T-cell (primary cell): ENCODE data around the gene MIB1. TPM values are rescaled to one million over a fixed set of nuclear protein-coding genes. Genes with fewer than 3 reads are reported as not detected.

Source experiments
- ATAC-seq, 4 experiments: fragments of 200-7000 bp in 3 of 4; fragments of 150-1000 bp in 1 of 4; cut with Tn5 transposase; replicated peaks in 1 of 4; 1 replicate in 3 of 4; 2 replicates in 1 of 4; pipeline ENCODE4 v1.10.0; 2021; ENCODE audit warnings: moderate library complexity in 3 of 4, mild to moderate bottlenecking in 2 of 4, moderate number of reproducible peaks in 1 of 4
- CTCF ChIA-PET, 2 donors: fragments of 300-600 bp; sonication (Branson Sonifier 250); formaldehyde crosslinking; loops; one replicate each; lab custom pipeline; 2022; ENCODE audit warnings: antibody characterized with exemption in 2 of 2; lab: Charles Lee
- POLR2A ChIA-PET, 2 donors: fragments of 300-600 bp; sonication (Branson Sonifier 250); formaldehyde crosslinking; loops; one replicate each; lab custom pipeline; 2022; ENCODE audit warnings: antibody characterized with exemption in 2 of 2; lab: Charles Lee
- DNase-seq, 35 experiments: peaks; one replicate each; pipeline versions ENCODE4 v3.0.0 to v3.0.0-alpha.2; 2013 to 2023
- H3K27ac ChIP-seq: one replicate; pipeline ENCODE4 v1.5.1; 2013; ENCODE audit warnings: low read length
- H3K27me3 ChIP-seq, 2 experiments: replicated peaks in 1 of 2; 1 replicate in 1 of 2; 2 replicates in 1 of 2; pipeline versions ENCODE4 v1.6.1 to v1.7.0; 2013; ENCODE audit warnings: low read length in 1 of 2, mixed read lengths in 1 of 2; ENCODE audit not compliant: control insufficient read depth in 2 of 2, insufficient read depth in 2 of 2; ENCODE audit errors: extremely low read depth in 1 of 2
- H3K36me3 ChIP-seq, 2 donors: 1 replicate in 1 of 2; 2 replicates in 1 of 2; pipeline versions ENCODE4 v1.6.1 to v1.7.0; 2013; ENCODE audit warnings: low read length in 1 of 2; ENCODE audit not compliant: control insufficient read depth in 2 of 2, insufficient read depth in 1 of 2; ENCODE audit errors: extremely low read depth in 1 of 2
- H3K4me1 ChIP-seq, 2 experiments: 1 replicate in 1 of 2; 2 replicates in 1 of 2; pipeline versions ENCODE4 v1.6.1 to v1.7.0; 2013; ENCODE audit warnings: low read length in 2 of 2, mixed read lengths in 1 of 2; ENCODE audit not compliant: insufficient read depth in 2 of 2, control insufficient read depth in 1 of 2; ENCODE audit errors: extremely low read depth in 1 of 2
- H3K4me3 ChIP-seq, 2 donors: 1 replicate in 1 of 2; 2 replicates in 1 of 2; pipeline versions ENCODE4 v1.5.1 to v1.7.0; 2013; ENCODE audit warnings: mild to moderate bottlenecking in 2 of 2, low read length in 1 of 2, moderate library complexity in 1 of 2; ENCODE audit not compliant: control insufficient read depth in 1 of 2; ENCODE audit errors: extremely low read depth in 1 of 2
- H3K9me3 ChIP-seq: 2 replicates; pipeline ENCODE4 v1.7.0; 2013
- H3K27ac Mint-ChIP-seq, 2 donors: one replicate each; pipeline ENCODE4 v1.8.0; 2020 to 2021; ENCODE audit warnings: mild to moderate bottlenecking in 2 of 2, mixed read lengths in 2 of 2
- H3K27me3 Mint-ChIP-seq, 2 donors: one replicate each; pipeline ENCODE4 v1.8.0; 2021 to 2022; ENCODE audit warnings: mixed read lengths in 2 of 2
- H3K36me3 Mint-ChIP-seq: one replicate; pipeline ENCODE4 v1.8.0; 2021; ENCODE audit warnings: mixed read lengths
- H3K4me1 Mint-ChIP-seq, 3 donors: one replicate each; pipeline ENCODE4 v1.8.0; 2020 to 2022; ENCODE audit warnings: mixed read lengths in 3 of 3, mild to moderate bottlenecking in 1 of 3
- H3K4me3 Mint-ChIP-seq, 3 donors: one replicate each; pipeline ENCODE4 v1.8.0; 2020 to 2022; ENCODE audit warnings: mild to moderate bottlenecking in 3 of 3, mixed read lengths in 3 of 3, moderate library complexity in 3 of 3
- H3K9me3 Mint-ChIP-seq, 3 donors: one replicate each; pipeline ENCODE4 v1.8.0; 2020 to 2022; ENCODE audit warnings: mixed read lengths in 3 of 3
- WGBS: methylation state at CpG from one replicate; pipeline ENCODE4 v1.1.5; 2013; ENCODE audit warnings: missing lambda C conversion rate; ENCODE audit not compliant: insufficient coverage; 5-methylcytosine and 5-hydroxymethylcytosine counted together
- total RNA-seq, 35 experiments: library from RNA in 6 of 35; stranded (reverse) in 6 of 35; fragments of 120-200 nt in 1 of 35; gene quantifications; one replicate each; pipeline versions ENCODE4 v1.2.1 to v1.2.4 and lab custom pipeline; 2013 to 2026

MIB1 gene
- total RNA-seq, 5 donors from 2014 or later (not counting 1 experiment from before 2014, with no cell fraction given) = 23.5 to 46.1 (median 34.3) TPM

GRCh38 chr18:21908711-21909110 is 168.1 kb downstream of the MIB1 start:
- Histone ChIP-seq H3K27ac (no peak overlapping the region), H3K4me1 (no peaks in the 10 kb centered on the region), H3K9me3 (no peaks in the 10 kb centered on the region), H3K4me3 (no peak overlapping the region), H3K36me3 (no peaks in the 10 kb centered on the region), H3K27me3 (peaks cover 0 to 10% of the 10 kb centered on the region in 2 experiments)
- no peaks in the 10 kb centered on the region for H3K36me3 Mint-ChIP-seq
- ATAC-seq = no peak
- no peaks in the 10 kb centered on the region for H3K9me3 Mint-ChIP-seq
- H3K27me3 Mint-ChIP-seq = peaks cover 14 to 20% of the 10 kb centered on the region in 2 donors
- CTCF ChIA-PET = no interaction called here
- POLR2A ChIA-PET = no interaction called here
- no peak overlapping the region for H3K27ac Mint-ChIP-seq
- H3K4me1 Mint-ChIP-seq = no peaks in the 10 kb centered on the region
- no peak overlapping the region for H3K4me3 Mint-ChIP-seq
- no peak for DNase-seq

DNA sequence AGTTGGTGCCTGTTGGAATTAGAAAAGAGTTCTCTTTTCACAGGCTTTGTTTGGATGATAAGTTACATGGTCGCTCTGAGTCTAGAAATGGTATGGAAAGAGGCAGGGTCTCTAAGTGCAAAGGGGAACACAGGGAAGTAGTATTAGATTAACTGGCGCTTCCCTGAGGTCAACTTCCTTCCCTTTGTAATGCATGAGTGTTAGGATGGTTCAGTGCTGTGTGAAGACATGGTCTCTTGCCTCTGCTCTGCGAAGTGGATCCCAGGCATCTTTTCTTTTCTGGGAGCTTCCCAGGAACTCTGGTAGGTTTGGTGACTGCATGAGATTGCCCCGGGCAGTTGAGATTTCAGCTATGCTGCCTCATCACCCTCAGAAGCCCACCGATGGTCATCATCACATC is 170.3 kb downstream of the MIB1 start:
- Mint-ChIP-seq H3K36me3 (no peaks in the 10 kb centered on the region), H3K4me3 (no peak overlapping the region), H3K9me3 (no peaks in the 10 kb centered on the region), H3K27me3 (peaks cover 11 to 30% of the 10 kb centered on the region in 2 donors), H3K4me1 (no peaks in the 10 kb centered on the region), H3K27ac (no peak overlapping the region)
- H3K27me3 ChIP-seq = peaks cover 0 to 19% of the 10 kb centered on the region in 2 experiments
- ATAC-seq (no peak), DNase-seq (no peak)
- H3K27ac ChIP-seq = no peak overlapping the region
- CTCF ChIA-PET = no interaction called here
- no peak overlapping the region for H3K4me3 ChIP-seq
- POLR2A ChIA-PET = no interaction called here
- no peaks in the 10 kb centered on the region for H3K36me3 ChIP-seq
- no peaks in the 10 kb centered on the region for H3K4me1 ChIP-seq
- WGBS = 80% methylated on average over 2 of the region's 5 CpGs
- no peaks in the 10 kb centered on the region for H3K9me3 ChIP-seq

DNA sequence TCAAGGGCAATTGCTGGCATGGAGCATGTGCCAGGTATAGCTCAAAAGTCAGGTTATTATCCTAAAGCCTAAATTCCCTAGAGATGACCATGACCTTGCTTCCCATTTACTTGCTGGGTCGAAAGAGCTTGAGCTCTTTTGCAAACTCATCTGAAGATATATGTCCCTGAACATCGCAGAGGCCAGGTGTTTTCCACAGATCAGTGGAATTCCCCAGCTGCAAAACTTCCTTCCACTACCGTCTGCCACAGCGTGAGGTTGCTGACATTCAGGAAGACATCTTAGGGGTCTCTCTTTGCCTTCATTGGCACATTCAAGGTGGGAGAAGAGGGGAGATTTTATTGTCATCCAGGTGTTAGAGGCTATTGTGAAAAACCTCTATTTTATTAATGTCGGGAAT is 171.0 kb downstream of the MIB1 start:
- H3K4me1 Mint-ChIP-seq = no peaks in the 10 kb centered on the region
- Histone ChIP-seq H3K27me3 (peaks cover 0 to 16% of the 10 kb centered on the region in 2 experiments), H3K27ac (no peak overlapping the region), H3K9me3 (no peaks in the 10 kb centered on the region), H3K4me3 (no peak overlapping the region), H3K36me3 (no peaks in the 10 kb centered on the region), H3K4me1 (no peaks in the 10 kb centered on the region)
- POLR2A ChIA-PET = no interaction called here
- no peaks in the 10 kb centered on the region for H3K36me3 Mint-ChIP-seq
- H3K4me3 Mint-ChIP-seq = no peak overlapping the region
- DNase-seq = no peak
- no peak overlapping the region for H3K27ac Mint-ChIP-seq
- WGBS = 0% methylated on average over 1 of the region's 5 CpGs
- H3K9me3 Mint-ChIP-seq = no peaks in the 10 kb centered on the region
- ATAC-seq = no peak
- H3K27me3 Mint-ChIP-seq = peaks cover 11 to 30% of the 10 kb centered on the region in 2 donors
- CTCF ChIA-PET = no interaction called here

DNA sequence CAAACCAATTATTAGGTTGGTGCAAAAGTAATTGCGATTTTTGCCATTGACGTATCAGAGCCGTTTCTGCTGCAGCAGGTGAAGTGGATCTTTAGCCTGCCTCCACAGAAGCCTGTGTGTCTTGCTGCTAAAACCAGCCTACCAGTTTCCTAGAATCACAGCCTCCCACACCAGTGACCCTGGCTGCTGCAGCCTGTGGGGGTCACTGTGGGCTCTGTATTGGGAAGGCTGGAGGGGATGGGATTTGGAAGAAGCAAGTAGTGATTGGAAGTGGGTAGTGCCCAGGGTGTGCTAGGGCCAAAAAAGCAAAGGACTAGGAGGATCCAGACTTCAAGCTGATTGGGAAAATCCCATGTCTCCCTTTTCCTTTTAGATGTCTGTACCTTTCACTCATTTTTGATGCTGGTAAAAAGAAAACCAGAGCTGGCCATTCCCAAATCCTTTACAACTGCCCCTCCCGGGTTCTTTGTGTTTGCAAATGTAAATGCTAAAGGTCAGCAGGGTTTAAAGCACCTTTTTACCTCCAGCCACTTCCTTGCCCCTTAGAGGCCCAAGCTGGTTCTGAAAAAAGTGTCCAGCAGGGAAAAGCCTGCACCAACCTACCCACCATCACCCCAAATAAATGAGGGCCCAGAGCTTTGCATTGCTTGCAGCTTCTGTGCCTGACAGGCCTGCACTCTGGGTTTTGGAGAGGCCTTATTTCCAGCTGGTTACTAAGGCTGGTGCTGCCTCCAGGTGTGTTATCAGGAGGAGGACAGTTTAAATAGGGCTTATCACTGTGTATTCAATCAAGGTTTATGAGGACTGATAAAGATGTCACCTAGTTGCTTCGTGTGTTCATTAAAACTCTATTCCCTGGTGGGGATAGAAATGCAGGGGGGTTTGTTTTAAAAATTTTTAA is 172.0 kb downstream of the MIB1 start:
- Histone ChIP-seq H3K9me3 (no peaks in the 10 kb centered on the region), H3K27ac (no peak overlapping the region), H3K4me3 (no peak overlapping the region), H3K36me3 (no peaks in the 10 kb centered on the region), H3K27me3 (peaks cover 0 to 16% of the 10 kb centered on the region in 2 experiments), H3K4me1 (no peaks in the 10 kb centered on the region)
- peaks cover 8 to 24% of the 10 kb centered on the region in 2 donors for H3K27me3 Mint-ChIP-seq
- ATAC-seq (no peak), DNase-seq (no peak)
- POLR2A ChIA-PET = no interaction called here
- WGBS = 60% methylated on average over 2 of the region's 5 CpGs
- CTCF ChIA-PET = no interaction called here
- H3K4me3 Mint-ChIP-seq = no peak overlapping the region
- no peaks in the 10 kb centered on the region for H3K36me3 Mint-ChIP-seq
- H3K4me1 Mint-ChIP-seq = no peaks in the 10 kb centered on the region
- H3K9me3 Mint-ChIP-seq = no peaks in the 10 kb centered on the region
- H3K27ac Mint-ChIP-seq = no peak overlapping the region

- 88% methylated on average over 1 of the region's 2 CpGs for WGBS
- Histone ChIP-seq H3K27me3 (peaks cover 0 to 16% of the 10 kb centered on the region in 2 experiments), H3K27ac (no peak overlapping the region), H3K4me3 (no peak overlapping the region), H3K36me3 (no peaks in the 10 kb centered on the region), H3K9me3 (no peaks in the 10 kb centered on the region), H3K4me1 (no peaks in the 10 kb centered on the region)
- Mint-ChIP-seq H3K9me3 (peaks cover 0 to 12% (median 9%) of the 10 kb centered on the region in 3 donors), H3K36me3 (no peaks in the 10 kb centered on the region), H3K27ac (no peak overlapping the region), H3K4me1 (no peaks in the 10 kb centered on the region), H3K4me3 (no peak overlapping the region), H3K27me3 (peaks cover 4 to 18% of the 10 kb centered on the region in 2 donors)
- CTCF ChIA-PET = interaction anchor here in 1 of 2 donors (0.6 kb wide), 1 partner anchor 646 kb away, joined by 3 read pairs; no protein-coding TSS in a partner anchor
- DNase-seq (peak in 1 of 35 experiments; percentile 1), ATAC-seq (no peak)
- POLR2A ChIA-PET = no interaction called here
These were observed 174.2 kb downstream of the MIB1 start for GRCh38 chr18:21914739-21915319.

- POLR2A ChIA-PET = no interaction called here
- Mint-ChIP-seq H3K36me3 (no peaks in the 10 kb centered on the region), H3K9me3 (peaks cover 0 to 12% (median 9%) of the 10 kb centered on the region in 3 donors), H3K27me3 (peaks cover 4 to 13% of the 10 kb centered on the region in 2 donors), H3K4me1 (no peaks in the 10 kb centered on the region), H3K4me3 (no peak overlapping the region), H3K27ac (no peak overlapping the region)
- H3K9me3 ChIP-seq = no peaks in the 10 kb centered on the region
- H3K27ac ChIP-seq = no peak overlapping the region
- H3K36me3 ChIP-seq = no peaks in the 10 kb centered on the region
- ATAC-seq = no peak
- no peak overlapping the region for H3K4me3 ChIP-seq
- no peak for DNase-seq
- no CpG with 5 or more reads among the region's 9 CpGs for WGBS
- peaks cover 0 to 16% of the 10 kb centered on the region in 2 experiments for H3K27me3 ChIP-seq
- no peaks in the 10 kb centered on the region for H3K4me1 ChIP-seq
- CTCF ChIA-PET = interaction anchor here in 1 of 2 donors (0.6 kb wide), 1 partner anchor 645 kb away, joined by 3 read pairs; no protein-coding TSS in a partner anchor
These were observed 175.0 kb downstream of the MIB1 start for GRCh38 chr18:21915546-21915945.
